A673 (cell line): ENCODE measurements around the gene CNPY4. TPM values are rescaled to one million over a fixed set of nuclear protein-coding genes. Genes with fewer than 3 reads are reported as not detected.
"Not testable (repeated sequence)": the region's sequence is repeated elsewhere in the genome, so short reads cannot be mapped to it uniquely, and the experiment has no call there.

Experiments
- BruUV-seq: library from RNA; stranded (reverse); fragments of 400-500 nt; replicated peaks from 2 replicates; lab custom pipeline; 2021; lab: Mats Ljungman, UMichigan
- CTCF ChIA-PET: fragments of 300-600 bp; sonication (Branson Sonifier 250); formaldehyde crosslinking; loops from one replicate; lab custom pipeline; 2022; ENCODE audit warnings: antibody characterized with exemption; lab: Charles Lee
- POLR2A ChIA-PET: fragments of 300-600 bp; sonication (Branson Sonifier 250); formaldehyde crosslinking; loops from one replicate; lab custom pipeline; 2022; ENCODE audit warnings: antibody characterized with exemption; ENCODE audit not compliant: low non-redundant PET; lab: Charles Lee
- DNase-seq: peaks from one replicate; pipeline ENCODE4 v3.0.0-alpha.2; 2015; ENCODE audit warnings: low spot score
- H3K27ac ChIP-seq: fragments of 200-600 bp; sonication (generic); 2 replicates; pipeline ENCODE4 v1.5.1; 2016; ENCODE audit warnings: mixed run types, low read depth, mild to moderate bottlenecking, mixed read lengths, antibody characterized with exemption, low read length; ENCODE audit not compliant: poor library complexity, severe bottlenecking
- H3K27me3 ChIP-seq: fragments of 200-600 bp; sonication (generic); replicated peaks from 2 replicates; pipeline ENCODE4 v1.6.1; 2017; ENCODE audit warnings: mixed run types, low read depth, mild to moderate bottlenecking, mixed read lengths, antibody characterized with exemption, low read length; ENCODE audit not compliant: insufficient read depth, poor library complexity
- H3K36me3 ChIP-seq: fragments of 200-600 bp; sonication (generic); 2 replicates; pipeline ENCODE4 v1.6.1; 2016; ENCODE audit warnings: mixed run types, mild to moderate bottlenecking, mixed read lengths, antibody characterized with exemption, low read length; ENCODE audit not compliant: insufficient read depth, poor library complexity, severe bottlenecking
- H3K4me1 ChIP-seq: fragments of 200-600 bp; sonication (generic); 2 replicates; pipeline ENCODE4 v1.6.1; 2017; ENCODE audit warnings: mixed run types, mild to moderate bottlenecking, mixed read lengths, antibody characterized with exemption, low read length; ENCODE audit not compliant: insufficient read depth, poor library complexity, severe bottlenecking
- H3K4me3 ChIP-seq: fragments of 200-600 bp; sonication (generic); 2 replicates; pipeline ENCODE4 v1.5.1; 2016; ENCODE audit warnings: low read depth, mixed run types, mild to moderate bottlenecking, mixed read lengths, low read length; ENCODE audit not compliant: poor library complexity, severe bottlenecking
- H3K9me3 ChIP-seq: fragments of 200-600 bp; sonication (generic); 2 replicates; pipeline ENCODE4 v1.6.1; 2016; ENCODE audit warnings: mixed run types, low read depth, mild to moderate bottlenecking, mixed read lengths, antibody characterized with exemption, low read length; ENCODE audit not compliant: poor library complexity, severe bottlenecking
- EZH2 ChIP-seq: fragments of 200-600 bp; sonication (generic); IDR thresholded peaks from 2 replicates; pipeline ENCODE4 v1.6.1; 2017; ENCODE audit warnings: borderline replicate concordance, low read depth, mild to moderate bottlenecking, mixed read lengths, antibody characterized with exemption, low read length; ENCODE audit not compliant: poor library complexity, severe bottlenecking
- intact Hi-C: fragments of 100-400 bp; cut with micrococcal nuclease; formaldehyde crosslinking; loops from one replicate; pipeline ENCODE4 v1.10.0; 2022; ENCODE audit not compliant: unreplicated experiment
- total RNA-seq: library from RNA; stranded (reverse); gene quantifications from 2 replicates; pipeline ENCODE4 v1.2.3, GENCODE V29; 2021
- TF ChIP-seq, protein P1 (sequence below): fragments of 300-800, 200-600 bp; sonication (generic); conservative IDR thresholded peaks from 2 replicates; pipeline ENCODE4 v1.5.1; 2017; ENCODE audit warnings: low read depth, mild to moderate bottlenecking, antibody characterized with exemption, low read length, moderate library complexity, mixed read lengths

Gene CNPY4
- total RNA-seq, 1 experiment from 2014 or later: 20.2 TPM

- Histone ChIP-seq H3K4me3 (peak within 1 kb of the TSS; percentile 62), H3K4me1 (peaks cover 10% of the 10 kb centered on the region), H3K27ac (peak within 1 kb of the TSS; percentile 95), H3K36me3 (no peaks in the 10 kb centered on the region), H3K27me3 (no peaks in the 10 kb centered on the region), H3K9me3 (no peaks in the 10 kb centered on the region)
- intact Hi-C loops: no loop called here
- no TSS peak for BruUV-seq
- DNase-seq: peak; percentile 95
- ChIA-PET POLR2A (interaction anchor here (0.8 to 1.2 kb wide), 2 partner anchors 25 to 302 kb away, joined by 4 to 5 read pairs; partner anchors contain the start of genes AP4M1 and ZCWPW1), CTCF (no interaction called here)
- no peak for TF ChIP-seq EZH2
- TF ChIP-seq, protein P1, sequence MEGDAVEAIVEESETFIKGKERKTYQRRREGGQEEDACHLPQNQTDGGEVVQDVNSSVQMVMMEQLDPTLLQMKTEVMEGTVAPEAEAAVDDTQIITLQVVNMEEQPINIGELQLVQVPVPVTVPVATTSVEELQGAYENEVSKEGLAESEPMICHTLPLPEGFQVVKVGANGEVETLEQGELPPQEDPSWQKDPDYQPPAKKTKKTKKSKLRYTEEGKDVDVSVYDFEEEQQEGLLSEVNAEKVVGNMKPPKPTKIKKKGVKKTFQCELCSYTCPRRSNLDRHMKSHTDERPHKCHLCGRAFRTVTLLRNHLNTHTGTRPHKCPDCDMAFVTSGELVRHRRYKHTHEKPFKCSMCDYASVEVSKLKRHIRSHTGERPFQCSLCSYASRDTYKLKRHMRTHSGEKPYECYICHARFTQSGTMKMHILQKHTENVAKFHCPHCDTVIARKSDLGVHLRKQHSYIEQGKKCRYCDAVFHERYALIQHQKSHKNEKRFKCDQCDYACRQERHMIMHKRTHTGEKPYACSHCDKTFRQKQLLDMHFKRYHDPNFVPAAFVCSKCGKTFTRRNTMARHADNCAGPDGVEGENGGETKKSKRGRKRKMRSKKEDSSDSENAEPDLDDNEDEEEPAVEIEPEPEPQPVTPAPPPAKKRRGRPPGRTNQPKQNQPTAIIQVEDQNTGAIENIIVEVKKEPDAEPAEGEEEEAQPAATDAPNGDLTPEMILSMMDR: no peak
Measured at GRCh38 chr7:100126931-100127865, 7.8 kb downstream of the CNPY4 start, which contains the start of gene MBLAC1. Gene MBLAC1, plus strand, starts transcription at chr7:100126967. Its CDS starts 429 bp downstream, at chr7:100127396.

DNA sequence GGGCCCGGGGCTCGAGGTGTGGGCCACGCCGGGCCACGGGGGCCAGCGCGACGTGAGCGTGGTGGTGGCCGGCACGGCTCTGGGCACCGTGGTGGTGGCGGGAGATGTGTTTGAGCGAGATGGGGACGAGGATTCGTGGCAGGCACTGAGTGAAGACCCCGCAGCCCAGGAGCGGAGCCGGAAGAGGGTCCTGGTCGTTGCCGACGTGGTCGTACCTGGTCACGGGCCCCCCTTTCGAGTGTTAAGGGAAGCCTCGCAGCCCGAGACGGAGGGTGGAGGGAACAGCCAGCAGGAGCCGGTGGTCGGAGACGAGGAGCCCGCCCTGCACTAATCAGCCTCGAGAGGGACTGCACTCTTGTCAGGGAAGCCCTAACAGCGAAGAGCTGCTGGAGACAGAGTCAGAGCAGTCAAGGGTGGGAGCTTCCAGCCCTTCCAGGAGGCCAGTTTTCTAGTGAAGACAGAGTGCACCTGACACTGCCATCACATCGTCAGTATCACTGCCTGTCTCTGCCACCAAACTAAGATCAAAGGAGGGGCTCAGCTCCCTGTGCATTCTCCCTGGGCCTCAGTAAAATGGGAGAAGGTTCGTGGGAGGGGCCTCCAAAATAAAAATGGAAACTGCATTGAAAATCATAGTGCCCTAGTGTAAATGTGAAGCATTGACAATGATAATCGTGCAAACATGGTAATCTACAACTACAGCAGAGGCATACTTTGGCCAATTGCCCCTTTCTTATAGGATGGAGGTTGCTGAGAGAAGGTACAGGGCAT, 8.6 kb downstream of the CNPY4 start:
- no TSS peak for BruUV-seq
- no peak for TF ChIP-seq EZH2
- TF ChIP-seq, protein P1: no peak
- Histone ChIP-seq H3K4me3 (peak overlapping the region; percentile 62), H3K27me3 (no peaks in the 10 kb centered on the region), H3K27ac (peak overlapping the region; percentile 95), H3K9me3 (no peaks in the 10 kb centered on the region), H3K36me3 (no peaks in the 10 kb centered on the region), H3K4me1 (peaks cover 10% of the 10 kb centered on the region)
- CTCF ChIA-PET: no interaction called here
- POLR2A ChIA-PET: interaction anchor here (0.6 kb wide), 1 partner anchor 24 kb away, joined by 6 read pairs; no protein-coding TSS in a partner anchor
- intact Hi-C loops: no loop called here
- DNase-seq: peak; percentile 39

GRCh38 chr7:100128637-100128963, 9.2 kb downstream of the CNPY4 start:
- ChIA-PET CTCF (no interaction called here), POLR2A (interaction anchor here (0.6 kb wide), 1 partner anchor 23 kb away, joined by 6 read pairs; no protein-coding TSS in a partner anchor)
- no peak for DNase-seq
- TF ChIP-seq, protein P1: no peak
- no peaks in the 10 kb centered on the region for H3K27me3 ChIP-seq
- H3K4me3 ChIP-seq: no peak overlapping the region
- intact Hi-C loops: no loop called here
- no peaks in the 10 kb centered on the region for H3K9me3 ChIP-seq
- H3K4me1 ChIP-seq: peaks cover 10% of the 10 kb centered on the region
- no peaks in the 10 kb centered on the region for H3K36me3 ChIP-seq
- H3K27ac ChIP-seq: no peak overlapping the region
- BruUV-seq: no TSS peak

DNA sequence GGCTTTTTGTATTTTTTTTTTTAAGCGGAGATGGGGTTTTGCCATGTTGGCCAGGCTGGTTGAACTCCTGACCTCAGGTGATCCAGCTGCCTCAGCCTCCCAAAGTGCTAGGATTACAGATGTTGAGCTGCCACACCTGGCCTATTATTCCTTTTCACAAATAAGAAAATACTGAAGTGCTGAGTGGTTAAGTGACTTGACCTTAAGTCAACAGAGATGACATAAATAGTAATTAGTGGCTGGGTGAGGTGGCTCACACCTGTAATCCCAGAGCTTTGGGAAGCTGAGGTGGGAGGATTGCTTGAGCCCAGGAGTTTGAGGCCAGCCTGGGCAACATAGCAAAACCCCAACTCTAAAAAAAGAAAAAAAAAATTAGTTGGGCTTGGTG, 10.8 kb downstream of the CNPY4 start:
- BruUV-seq, H3K9me3 ChIP-seq, H3K27ac ChIP-seq, CTCF ChIA-PET, DNase-seq, H3K27me3 ChIP-seq, H3K4me3 ChIP-seq, POLR2A ChIA-PET, H3K36me3 ChIP-seq: not testable (repeated sequence)
- peaks cover 10% of the 10 kb centered on the region for H3K4me1 ChIP-seq
- intact Hi-C loops: loop anchor here (5.0 kb wide), 3 partner anchors 138 to 277 kb away; partner anchors contain the start of gene AZGP1
